IMR-90 (cell line): Measurements from ENCODE around the gene FAM20C. TPM values are rescaled to one million over a fixed set of nuclear protein-coding genes. Genes with fewer than 3 reads are reported as not detected.
A peak's percentile ranks its signal among the peaks of the same experiment; 100 is the strongest.

Experiments
- ATAC-seq: fragments of 200-7000 bp; cut with Tn5 transposase; 2 replicates; pipeline ENCODE4 v1.9.1; 2020; ENCODE audit warnings: low read depth, mild to moderate bottlenecking, moderate library complexity
- BruUV-seq: library from RNA; stranded (reverse); fragments of 400-500 nt; replicated peaks from 2 replicates; lab custom pipeline; 2021; lab: Mats Ljungman, UMichigan
- CTCF ChIA-PET: fragments of 300-600 bp; formaldehyde crosslinking; extraction: SDS; loops from one replicate; lab custom pipeline; 2021; ENCODE audit warnings: antibody characterized with exemption; lab: Yijun Ruan, JAX
- POLR2A ChIA-PET: fragments of 300-600 bp; sonication (Branson Sonifier 250); formaldehyde crosslinking; loops from one replicate; lab custom pipeline; 2022; ENCODE audit warnings: antibody characterized with exemption; ENCODE audit not compliant: unreplicated experiment; lab: Charles Lee
- DNase-seq: peaks from one replicate; pipeline ENCODE4 v3.0.0; 2013
- H2AFZ ChIP-seq: replicated peaks from 2 replicates; pipeline ENCODE3; 2013; ENCODE audit warnings: low read length, mild to moderate bottlenecking; ENCODE audit not compliant: poor library complexity
- H2AK5ac ChIP-seq: 2 replicates; pipeline ENCODE4 v1.6.1; 2013; ENCODE audit warnings: low read depth, low read length, inconsistent platforms
- H2AK9ac ChIP-seq: replicated peaks from 2 replicates; pipeline ENCODE3; 2013; ENCODE audit warnings: mild to moderate bottlenecking, low read depth, low read length, moderate library complexity; ENCODE audit not compliant: poor library complexity
- H2BK120ac ChIP-seq: 2 replicates; pipeline ENCODE4 v1.6.1; 2013; ENCODE audit warnings: low read depth, low read length, inconsistent platforms
- H2BK15ac ChIP-seq: 3 replicates; pipeline ENCODE4 v1.6.1; 2013; ENCODE audit warnings: low read depth, low read length, inconsistent platforms
- H2BK20ac ChIP-seq: 2 replicates; pipeline ENCODE4 v1.6.1; 2013; ENCODE audit warnings: low read depth, mild to moderate bottlenecking, inconsistent platforms, low read length, moderate library complexity
- H2BK5ac ChIP-seq: 2 replicates; pipeline ENCODE4 v1.6.1; 2013; ENCODE audit warnings: mild to moderate bottlenecking, low read depth, low read length, inconsistent platforms; ENCODE audit not compliant: poor library complexity, severe bottlenecking
- H3K14ac ChIP-seq: replicated peaks from 2 replicates; pipeline ENCODE4 v1.6.1; 2013; ENCODE audit warnings: low read depth, low read length, inconsistent platforms
- H3K18ac ChIP-seq: 2 replicates; pipeline ENCODE4 v1.6.1; 2013; ENCODE audit warnings: low read depth, low read length, control low read depth
- H3K23ac ChIP-seq: 2 replicates; pipeline ENCODE4 v1.6.1; 2013; ENCODE audit warnings: low read depth, low read length, inconsistent platforms
- H3K27ac ChIP-seq: 2 replicates; pipeline ENCODE4 v1.5.1; 2013; ENCODE audit warnings: mild to moderate bottlenecking, control low read depth, low read length; ENCODE audit not compliant: insufficient read depth
- H3K27me3 ChIP-seq: 2 replicates; pipeline ENCODE4 v1.6.1; 2013; ENCODE audit warnings: low read length; ENCODE audit not compliant: control insufficient read depth, insufficient read depth
- H3K36me3 ChIP-seq: 2 replicates; pipeline ENCODE4 v1.6.1; 2013; ENCODE audit warnings: low read length, mixed read lengths; ENCODE audit not compliant: control insufficient read depth, insufficient read depth
- H3K4ac ChIP-seq: 2 replicates; pipeline ENCODE4 v1.6.1; 2013; ENCODE audit warnings: low read depth, low read length, inconsistent platforms
- H3K4me1 ChIP-seq: 2 replicates; pipeline ENCODE4 v1.6.1; 2013; ENCODE audit warnings: low read length, mixed read lengths; ENCODE audit not compliant: control insufficient read depth, insufficient read depth
- H3K4me2 ChIP-seq: 2 replicates; pipeline ENCODE4 v1.6.1; 2013; ENCODE audit warnings: low read depth, mild to moderate bottlenecking, control low read depth, low read length, moderate library complexity
- H3K4me3 ChIP-seq: 2 replicates; pipeline ENCODE4 v1.5.1; 2013; ENCODE audit warnings: low read depth, mild to moderate bottlenecking, control low read depth, low read length, moderate library complexity; ENCODE audit not compliant: insufficient read depth
- H3K56ac ChIP-seq: 2 replicates; pipeline ENCODE4 v1.6.1; 2013; ENCODE audit warnings: low read length, inconsistent platforms; ENCODE audit not compliant: insufficient read depth; ENCODE audit errors: extremely low read depth
- H3K79me1 ChIP-seq, 2 experiments: 2 replicates each; pipeline ENCODE4 v1.6.1; 2013; ENCODE audit warnings: low read length in 2 of 2, inconsistent platforms in 1 of 2, low read depth in 1 of 2
- H3K9ac ChIP-seq: 2 replicates; pipeline ENCODE4 v1.6.1; 2013; ENCODE audit warnings: low read depth, low read length, control low read depth
- H3K9me1 ChIP-seq: 2 replicates; pipeline ENCODE4 v1.6.1; 2013; ENCODE audit warnings: low read length, inconsistent platforms; ENCODE audit not compliant: insufficient read depth
- H3K9me3 ChIP-seq: 2 replicates; pipeline ENCODE4 v1.6.1; 2013; ENCODE audit warnings: low read length; ENCODE audit not compliant: control insufficient read depth, insufficient read depth
- H4K20me1 ChIP-seq: 2 replicates; pipeline ENCODE4 v1.6.1; 2013; ENCODE audit warnings: low read length, inconsistent platforms; ENCODE audit not compliant: insufficient read depth
- H4K5ac ChIP-seq: 2 replicates; pipeline ENCODE4 v1.6.1; 2013; ENCODE audit warnings: mild to moderate bottlenecking, low read depth, low read length, control low read depth
- H4K8ac ChIP-seq, 2 experiments: 2 replicates each; pipeline ENCODE4 v1.6.1; 2013; ENCODE audit warnings: low read depth in 2 of 2, low read length in 2 of 2, control low read depth in 1 of 2, inconsistent platforms in 1 of 2
- H4K91ac ChIP-seq: 2 replicates; pipeline ENCODE4 v1.6.1; 2013; ENCODE audit warnings: low read depth, low read length, inconsistent platforms; ENCODE audit not compliant: insufficient read depth
- BHLHE40 ChIP-seq: fragments of 150-350 bp; IDR thresholded peaks from 2 replicates; pipeline ENCODE4 v1.6.1; 2016; ENCODE audit warnings: mild to moderate bottlenecking, low read depth, low read length
- CHD1 ChIP-seq: IDR thresholded peaks from 2 replicates; pipeline ENCODE4 v1.6.1; 2012; ENCODE audit warnings: low read depth, low read length, improper control_type of control experiment
- CTCF ChIP-seq: conservative IDR thresholded peaks from 2 replicates; pipeline ENCODE4 v1.5.1; 2012; ENCODE audit warnings: mild to moderate bottlenecking, low read depth, low read length, improper control_type of control experiment
- ELK1 ChIP-seq: fragments of 150-350 bp; IDR thresholded peaks from 2 replicates; pipeline ENCODE4 v1.6.1; 2016; ENCODE audit warnings: low read depth, mild to moderate bottlenecking, low read length, moderate library complexity, borderline replicate concordance
- MAFK ChIP-seq: IDR thresholded peaks from 2 replicates; pipeline ENCODE4 v1.6.1; 2012; ENCODE audit warnings: low read depth, low read length, improper control_type of control experiment
- MAZ ChIP-seq: IDR thresholded peaks from 2 replicates; pipeline ENCODE4 v1.6.1; 2012; ENCODE audit warnings: low read depth, mild to moderate bottlenecking, low read length, improper control_type of control experiment, moderate library complexity, borderline replicate concordance
- POLR2A ChIP-seq: IDR thresholded peaks from 2 replicates; pipeline ENCODE4 v1.6.1; 2012; ENCODE audit warnings: mild to moderate bottlenecking, low read depth, low read length
- RAD21 ChIP-seq: IDR thresholded peaks from 2 replicates; pipeline ENCODE4 v1.6.1; 2012; ENCODE audit warnings: low read length, improper control_type of control experiment
- RCOR1 ChIP-seq: IDR thresholded peaks from 2 replicates; pipeline ENCODE4 v1.6.1; 2012; ENCODE audit warnings: mild to moderate bottlenecking, low read length, improper control_type of control experiment; ENCODE audit not compliant: insufficient replicate concordance
- RFX5 ChIP-seq: IDR thresholded peaks from 2 replicates; pipeline ENCODE4 v1.8.0; 2012; ENCODE audit warnings: low read depth, mild to moderate bottlenecking, low read length, moderate library complexity
- SMC3 ChIP-seq: fragments of 150-350 bp; IDR thresholded peaks from 2 replicates; pipeline ENCODE4 v1.6.1; 2016; ENCODE audit warnings: low read depth, mild to moderate bottlenecking, antibody characterized with exemption, low read length, moderate library complexity
- WGBS, 2 experiments: methylation state at CpG; one replicate each; pipeline versions ENCODE4 v1.1.5 to v1.1.7; 2013; ENCODE audit warnings: missing lambda C conversion rate in 2 of 2; ENCODE audit not compliant: insufficient read length in 1 of 2; ENCODE audit errors: extremely low coverage in 2 of 2; 5-methylcytosine and 5-hydroxymethylcytosine counted together
- dilution Hi-C: fragments of 300-500 bp; cut with HindIII; formaldehyde crosslinking; loops from one replicate; pipeline ENCODE4 v1.14.3; 2018; ENCODE audit warnings: low sequenced_read_pairs; ENCODE audit not compliant: unreplicated experiment
- in situ Hi-C: fragments of 300-500 bp; cut with MboI; formaldehyde crosslinking; loops from 3 replicates; pipeline ENCODE4 v1.14.3; 2019; ENCODE audit warnings: low sequenced_read_pairs, inconsistent platforms, mixed read lengths
- intact Hi-C: fragments of 100-400 bp; cut with micrococcal nuclease; formaldehyde crosslinking; loops from 2 replicates; pipeline ENCODE4 v1.10.0; 2022
- polyA plus RNA-seq, 3 experiments: library from polyadenylated mRNA; depleted of rRNA; stranded (reverse); fragments of >200 nt; gene quantifications; 2 replicates each; pipeline ENCODE4 v1.2.3, GENCODE V29; 2012; ENCODE audit warnings: low replicate concordance in 1 of 3
- total RNA-seq: library from RNA; depleted of rRNA; stranded (reverse); fragments of >200 nt; gene quantifications from 2 replicates; pipeline ENCODE4 v1.2.3, GENCODE V29; 2012

The FAM20C gene
- total and polyA plus RNA-seq, 2 of the 4 experiments (the other 2 are of a cell fraction): 7.7 to 36.6 TPM

- in situ Hi-C loops: no loop called here
Observed at GRCh38 chr7:264541-265191, 72.3 kb downstream of the FAM20C start.

More at GRCh38 chr7:264541-265191, 72.3 kb downstream of the FAM20C start:
- no peak overlapping the region for H3K27ac ChIP-seq
- no peak for TF ChIP-seq CHD1
- no peak for TF ChIP-seq RCOR1
- no peak for TF ChIP-seq MAFK
- TF ChIP-seq MAZ: no peak
- TF ChIP-seq RAD21: no peak
- no peak for TF ChIP-seq POLR2A
- TF ChIP-seq ELK1: no peak
- no peak for TF ChIP-seq SMC3
- no peak for TF ChIP-seq RFX5
- TF ChIP-seq CTCF: no peak
- TF ChIP-seq BHLHE40: no peak
- H2AFZ ChIP-seq: no peak overlapping the region
- H3K14ac ChIP-seq: no peak overlapping the region
- no peak overlapping the region for H4K5ac ChIP-seq
- H4K20me1 ChIP-seq: peaks cover 7% of the 10 kb centered on the region
- H3K9ac ChIP-seq: no peak overlapping the region
- BruUV-seq: no TSS peak
- no peaks in the 10 kb centered on the region for H3K4me1 ChIP-seq
- no peaks in the 10 kb centered on the region for H3K9me1 ChIP-seq
- H3K4me2 ChIP-seq: no peak overlapping the region
- no peak overlapping the region for H4K8ac ChIP-seq
- H3K23ac ChIP-seq: no peak overlapping the region
- WGBS, 2 experiments: 82% methylated on average over 20 of the region's 27 CpGs; no CpG with 5 or more reads in 1 of the 2 experiments
- H3K4me3 ChIP-seq: no peak overlapping the region
- H2BK15ac ChIP-seq: no peak overlapping the region
- DNase-seq (no peak), ATAC-seq (peak; percentile 7; the same call in 1 of the 2 replicates)
- no peak overlapping the region for H4K91ac ChIP-seq
- H2AK9ac ChIP-seq: no peak overlapping the region
- no peak overlapping the region for H2BK5ac ChIP-seq
- no peak overlapping the region for H3K4ac ChIP-seq
- H3K56ac ChIP-seq: no peak overlapping the region
- H3K27me3 ChIP-seq: peaks cover 3% of the 10 kb centered on the region
- intact Hi-C loops (no loop called here), dilution Hi-C loops (no loop called here)
- no peak overlapping the region for H2AK5ac ChIP-seq
- H3K36me3 ChIP-seq: peaks cover 19% of the 10 kb centered on the region
- H3K18ac ChIP-seq: no peak overlapping the region
- ChIA-PET CTCF (no interaction called here), POLR2A (no interaction called here)
- no peak overlapping the region for H2BK20ac ChIP-seq
- no peak overlapping the region for H2BK120ac ChIP-seq
- H3K9me3 ChIP-seq: peaks cover 32% of the 10 kb centered on the region
- H3K79me1 ChIP-seq: no peaks in the 10 kb centered on the region
